ENCODE data around the gene KCTD20.

The KCTD20 gene

GRCh38 chr6:36493319-36493718 lies 50.5 kb downstream of the KCTD20 start:
- H3K4me3 ChIP-seq (ENCODE audit: low read depth, low read length): no peak overlapping the region
- TF ChIP-seq CTCF (IDR thresholded peaks at IDR 0.05; ENCODE audit: low read depth, low read length, missing control alignments): no peak
- no peak for DNase-seq (ENCODE audit: low read depth)

GRCh38 chr6:36493859-36494258 lies 51.1 kb downstream of the KCTD20 start:
- TF ChIP-seq CTCF (IDR thresholded peaks at IDR 0.05; ENCODE audit: low read depth, low read length, missing control alignments): no peak
- no peak overlapping the region for H3K4me3 ChIP-seq (ENCODE audit: low read depth, low read length)
- DNase-seq (ENCODE audit: low read depth): no peak

- TF ChIP-seq CTCF (IDR thresholded peaks at IDR 0.05; ENCODE audit: low read depth, low read length, missing control alignments): no peak
- no peak overlapping the region for H3K4me3 ChIP-seq (ENCODE audit: low read depth, low read length)
- DNase-seq (ENCODE audit: low read depth): no peak
Measured at GRCh38 chr6:36495086-36495485, 52.3 kb downstream of the KCTD20 start.

GRCh38 chr6:36499918-36500317 lies 57.1 kb downstream of the KCTD20 start:
- DNase-seq (ENCODE audit: low read depth): no peak
- H3K4me3 ChIP-seq (ENCODE audit: low read depth, low read length): no peak overlapping the region
- no peak for TF ChIP-seq CTCF (IDR thresholded peaks at IDR 0.05; ENCODE audit: low read depth, low read length, missing control alignments)

GRCh38 chr6:36501686-36502085 lies 58.9 kb downstream of the KCTD20 start:
- no peak for TF ChIP-seq CTCF (IDR thresholded peaks at IDR 0.05; ENCODE audit: low read depth, low read length, missing control alignments)
- DNase-seq (ENCODE audit: low read depth): no peak
- no peak overlapping the region for H3K4me3 ChIP-seq (ENCODE audit: low read depth, low read length)

- DNase-seq (ENCODE audit: low read depth): no peak
- H3K4me3 ChIP-seq (ENCODE audit: low read depth, low read length): no peak overlapping the region
- TF ChIP-seq CTCF (IDR thresholded peaks at IDR 0.05; ENCODE audit: low read depth, low read length, missing control alignments): no peak
Measured at GRCh38 chr6:36504181-36504580, 61.4 kb downstream of the KCTD20 start.

GRCh38 chr6:36504982-36505381 lies 62.2 kb downstream of the KCTD20 start:
- no peak for DNase-seq (ENCODE audit: low read depth)
- TF ChIP-seq CTCF (IDR thresholded peaks at IDR 0.05; ENCODE audit: low read depth, low read length, missing control alignments): no peak
- H3K4me3 ChIP-seq (ENCODE audit: low read depth, low read length): no peak overlapping the region
